IPS DF 6.9 (cell line): Measurements from ENCODE around the gene TENM3.

Experiments used
- DNase-seq: peaks from one replicate; pipeline ENCODE4 v3.0.0-alpha.2; 2013; ENCODE audit warnings: low read depth, low spot score
- H3K27ac ChIP-seq: one replicate; pipeline ENCODE4 v1.5.1; 2013; ENCODE audit warnings: low read length, control low read depth
- H3K27me3 ChIP-seq: 2 replicates; pipeline ENCODE4 v1.6.1; 2013; ENCODE audit warnings: mild to moderate bottlenecking, low read length; ENCODE audit not compliant: control insufficient read depth, insufficient read depth
- H3K36me3 ChIP-seq: 2 replicates; pipeline ENCODE4 v1.6.1; 2013; ENCODE audit warnings: low read length; ENCODE audit not compliant: control insufficient read depth, insufficient read depth
- H3K4me1 ChIP-seq: 2 replicates; pipeline ENCODE4 v1.6.1; 2013; ENCODE audit warnings: low read length; ENCODE audit not compliant: control insufficient read depth, insufficient read depth
- H3K4me3 ChIP-seq: 2 replicates; pipeline ENCODE4 v1.5.1; 2013; ENCODE audit warnings: mild to moderate bottlenecking, low read length
- H3K9me3 ChIP-seq: 2 replicates; pipeline ENCODE4 v1.6.1; 2013; ENCODE audit warnings: low read length, inconsistent platforms; ENCODE audit not compliant: control insufficient read depth, insufficient read depth
- WGBS: extraction: QIAGEN DNeasy Blood & Tissue Kit; methylation state at CpG from one replicate; pipeline ENCODE4 v1.1.7; 2013; ENCODE audit warnings: mixed read lengths, missing lambda C conversion rate; ENCODE audit not compliant: insufficient read length, insufficient coverage; 5-methylcytosine and 5-hydroxymethylcytosine counted together

Gene TENM3

GRCh38 chr4:182350041-182350440 lies 106.8 kb downstream of the TENM3 start:
- H3K27me3 ChIP-seq = no peaks in the 10 kb centered on the region
- H3K27ac ChIP-seq = no peak overlapping the region
- no peaks in the 10 kb centered on the region for H3K36me3 ChIP-seq
- no peaks in the 10 kb centered on the region for H3K4me1 ChIP-seq
- DNase-seq = no peak
- no peak overlapping the region for H3K4me3 ChIP-seq
- WGBS = no CpG with 5 or more reads among the region's 3 CpGs
- no peaks in the 10 kb centered on the region for H3K9me3 ChIP-seq

GRCh38 chr4:182351485-182351884 lies 108.3 kb downstream of the TENM3 start:
- no CpG with 5 or more reads among the region's 12 CpGs for WGBS

GRCh38 chr4:182354106-182354505 lies 110.9 kb downstream of the TENM3 start:
- no peak for DNase-seq

More at GRCh38 chr4:182351485-182351884, 108.3 kb downstream of the TENM3 start:
- Histone ChIP-seq H3K27me3 (no peaks in the 10 kb centered on the region), H3K4me1 (no peaks in the 10 kb centered on the region), H3K27ac (no peak overlapping the region), H3K4me3 (no peak overlapping the region), H3K9me3 (no peaks in the 10 kb centered on the region), H3K36me3 (no peaks in the 10 kb centered on the region)
- DNase-seq = no peak

GRCh38 chr4:182354867-182355266 lies 111.7 kb downstream of the TENM3 start:
- H3K9me3 ChIP-seq = no peaks in the 10 kb centered on the region
- no peak overlapping the region for H3K27ac ChIP-seq
- H3K36me3 ChIP-seq = no peaks in the 10 kb centered on the region
- no peak overlapping the region for H3K4me3 ChIP-seq
- no peaks in the 10 kb centered on the region for H3K4me1 ChIP-seq
- no peak for DNase-seq
- WGBS = no CpG with 5 or more reads among the region's 7 CpGs
- H3K27me3 ChIP-seq = no peaks in the 10 kb centered on the region

More at GRCh38 chr4:182354106-182354505, 110.9 kb downstream of the TENM3 start:
- no peaks in the 10 kb centered on the region for H3K9me3 ChIP-seq
- H3K4me3 ChIP-seq = no peak overlapping the region
- no peaks in the 10 kb centered on the region for H3K36me3 ChIP-seq
- no CpG with 5 or more reads among the region's 3 CpGs for WGBS
- H3K4me1 ChIP-seq = no peaks in the 10 kb centered on the region
- no peaks in the 10 kb centered on the region for H3K27me3 ChIP-seq
- no peak overlapping the region for H3K27ac ChIP-seq

- Histone ChIP-seq H3K4me1 (no peaks in the 10 kb centered on the region), H3K4me3 (no peak overlapping the region), H3K36me3 (no peaks in the 10 kb centered on the region), H3K9me3 (no peaks in the 10 kb centered on the region), H3K27ac (no peak overlapping the region), H3K27me3 (no peaks in the 10 kb centered on the region)
- WGBS = no CpG with 5 or more reads among the region's 13 CpGs
- DNase-seq = no peak
Measured at GRCh38 chr4:182367153-182367552, 124.0 kb downstream of the TENM3 start.

- H3K4me1 ChIP-seq = no peaks in the 10 kb centered on the region
- no peaks in the 10 kb centered on the region for H3K27me3 ChIP-seq
- no peak overlapping the region for H3K4me3 ChIP-seq
- no peak for DNase-seq
- H3K9me3 ChIP-seq = no peaks in the 10 kb centered on the region
- no CpG with 5 or more reads among the region's 3 CpGs for WGBS
- H3K36me3 ChIP-seq = no peaks in the 10 kb centered on the region
- no peak overlapping the region for H3K27ac ChIP-seq
Measured at GRCh38 chr4:182369211-182369610, 126.0 kb downstream of the TENM3 start.

- H3K9me3 ChIP-seq = no peaks in the 10 kb centered on the region
- no peaks in the 10 kb centered on the region for H3K36me3 ChIP-seq
- H3K27ac ChIP-seq = no peak overlapping the region
- H3K4me1 ChIP-seq = no peaks in the 10 kb centered on the region
- no peaks in the 10 kb centered on the region for H3K27me3 ChIP-seq
- DNase-seq = no peak
- no peak overlapping the region for H3K4me3 ChIP-seq
- no CpG with 5 or more reads among the region's 4 CpGs for WGBS
Measured at GRCh38 chr4:182370491-182370890, 127.3 kb downstream of the TENM3 start.

- Histone ChIP-seq H3K4me3 (no peak overlapping the region), H3K27me3 (no peaks in the 10 kb centered on the region), H3K9me3 (no peaks in the 10 kb centered on the region), H3K36me3 (no peaks in the 10 kb centered on the region), H3K4me1 (peaks cover 6% of the 10 kb centered on the region; the same call in 1 of the 2 replicates), H3K27ac (no peak overlapping the region)
- no CpG with 5 or more reads among the region's 8 CpGs for WGBS
- DNase-seq = no peak
Measured at GRCh38 chr4:182380771-182381181, 137.6 kb downstream of the TENM3 start.

GRCh38 chr4:182382941-182383340 lies 139.7 kb downstream of the TENM3 start:
- Histone ChIP-seq H3K36me3 (no peaks in the 10 kb centered on the region), H3K9me3 (no peaks in the 10 kb centered on the region), H3K27ac (no peak overlapping the region), H3K27me3 (no peaks in the 10 kb centered on the region), H3K4me3 (no peak overlapping the region), H3K4me1 (peaks cover 6% of the 10 kb centered on the region; the same call in 1 of the 2 replicates)
- DNase-seq = no peak
- 100% methylated on average over 2 of the region's 6 CpGs for WGBS

GRCh38 chr4:182384631-182385091 lies 141.5 kb downstream of the TENM3 start:
- no peaks in the 10 kb centered on the region for H3K9me3 ChIP-seq
- H3K27me3 ChIP-seq = no peaks in the 10 kb centered on the region
- peaks cover 6% of the 10 kb centered on the region; the same call in 1 of the 2 replicates for H3K4me1 ChIP-seq
- H3K27ac ChIP-seq = no peak overlapping the region
- H3K4me3 ChIP-seq = no peak overlapping the region
- H3K36me3 ChIP-seq = no peaks in the 10 kb centered on the region
- no peak for DNase-seq
- no CpG with 5 or more reads among the region's 6 CpGs for WGBS

GRCh38 chr4:182385897-182386296 lies 142.7 kb downstream of the TENM3 start:
- Histone ChIP-seq H3K9me3 (no peaks in the 10 kb centered on the region), H3K27me3 (no peaks in the 10 kb centered on the region), H3K4me3 (no peak overlapping the region), H3K27ac (no peak overlapping the region), H3K4me1 (peaks cover 5% of the 10 kb centered on the region; the same call in 1 of the 2 replicates), H3K36me3 (no peaks in the 10 kb centered on the region)
- DNase-seq = no peak
- no CpG with 5 or more reads among the region's 2 CpGs for WGBS
